NCI-H146 treated with DMSO at 0.1 percent for 48 hours (cell line): ENCODE measurements around the gene ELOVL5.
A peak's percentile ranks its signal among the peaks of the same experiment; 100 is the strongest.
"Not testable (repeated sequence)": the region's sequence is repeated elsewhere in the genome, so short reads cannot be mapped to it uniquely, and the experiment has no call there.

Source experiments
- DNase-seq: peaks from one replicate; lab custom pipeline; 2025; ENCODE audit not compliant: unreplicated experiment; lab: John Stamatoyannopoulos, UW

ELOVL5 gene

GRCh38 chr6:53348371-53349208 is at the start of gene ELOVL5:
Gene ELOVL5 (minus strand): TSS chr6:53348950. CDS start chr6:53295699, 53,251 bp downstream.
- peak; percentile 89 for DNase-seq

DNA sequence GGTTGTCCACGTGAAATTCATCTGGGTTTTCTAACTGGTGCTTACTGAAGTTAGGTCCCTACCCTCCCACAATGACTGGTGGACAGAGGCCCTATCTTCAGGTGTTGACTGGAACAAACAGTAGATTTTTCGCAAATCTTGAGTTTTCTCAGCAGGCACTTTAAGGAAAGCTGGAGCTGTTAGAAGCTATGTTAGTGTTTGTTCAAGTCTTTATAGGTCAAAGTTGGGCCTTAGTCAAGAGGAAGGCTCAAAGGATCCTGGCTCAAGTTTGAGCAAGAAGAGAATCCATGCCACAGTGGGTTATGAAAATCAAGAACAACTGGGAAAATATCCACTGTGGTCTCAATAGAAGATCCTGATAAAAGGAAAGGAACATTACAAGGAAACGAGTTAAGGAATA is 48.5 kb upstream of the ELOVL5 start:
- no peak for DNase-seq

DNA sequence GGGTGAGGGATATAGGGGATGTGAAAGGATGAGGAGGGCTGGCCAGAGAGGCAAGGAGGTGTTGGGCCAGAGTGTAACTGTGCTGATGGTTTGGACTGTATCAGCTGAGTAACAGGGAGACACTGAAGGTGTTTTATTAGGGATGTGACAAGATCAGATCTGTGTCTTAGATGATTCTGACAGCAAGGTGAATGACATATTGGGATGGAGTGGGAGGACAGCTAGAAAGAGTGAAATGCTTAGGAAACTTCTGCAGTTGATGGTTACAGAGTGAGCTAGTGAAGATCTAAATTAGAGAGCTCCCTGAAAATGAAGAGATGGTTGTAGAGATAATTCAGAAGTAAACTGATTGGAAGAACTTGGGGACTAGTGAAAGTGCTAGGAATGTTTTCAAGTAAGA is 47.2 kb upstream of the ELOVL5 start:
- no peak for DNase-seq

- no peak for DNase-seq
Measured at GRCh38 chr6:53394704-53395103, 46.0 kb upstream of the ELOVL5 start.

GRCh38 chr6:53391170-53391569 is 42.4 kb upstream of the ELOVL5 start:
- no peak for DNase-seq

GRCh38 chr6:53390010-53390409 is 41.3 kb upstream of the ELOVL5 start:
- DNase-seq = no peak

DNA sequence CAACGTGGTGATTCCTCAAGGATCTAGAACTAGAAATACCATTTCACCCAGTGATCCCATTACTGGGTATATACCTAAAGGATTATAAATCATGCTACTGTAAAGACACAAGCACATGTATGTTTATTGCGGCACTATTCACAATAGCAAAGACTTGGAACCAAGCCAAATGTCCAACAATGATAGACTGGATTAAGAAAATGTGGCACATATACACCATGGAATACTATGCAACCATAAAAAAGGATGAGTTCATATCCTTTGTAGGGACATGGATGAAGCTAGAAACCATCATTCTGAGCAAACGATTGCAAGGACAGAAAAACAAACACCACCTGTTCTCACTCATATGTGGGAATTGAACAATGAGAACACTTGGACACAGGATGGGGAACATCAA is 39.9 kb upstream of the ELOVL5 start:
- DNase-seq = not testable (repeated sequence)

- DNase-seq = no peak
Measured at GRCh38 chr6:53382421-53382820, 33.7 kb upstream of the ELOVL5 start.

DNA sequence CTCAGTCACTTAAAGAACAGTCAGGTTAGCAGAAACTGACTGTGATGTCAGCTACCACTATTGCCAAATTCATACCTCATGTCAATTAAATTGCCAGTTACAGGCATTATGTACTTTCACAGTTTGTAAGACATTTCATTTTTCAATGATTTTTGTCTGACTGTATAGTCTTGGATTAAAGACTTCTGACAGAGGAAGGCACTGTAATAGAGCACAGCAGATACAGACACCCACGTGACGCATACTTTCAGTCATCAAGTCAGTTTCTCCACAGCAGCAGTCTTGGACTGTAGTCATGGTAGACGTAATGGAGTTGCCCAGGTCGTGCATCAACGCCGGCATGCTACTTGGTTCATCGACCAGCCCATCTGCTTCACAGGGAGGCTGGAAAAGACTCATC is 29.5 kb upstream of the ELOVL5 start:
- no peak for DNase-seq

GRCh38 chr6:53377793-53378192 is 29.0 kb upstream of the ELOVL5 start:
- no peak for DNase-seq

- DNase-seq = no peak
Measured at GRCh38 chr6:53377289-53377688, 28.5 kb upstream of the ELOVL5 start.

GRCh38 chr6:53376661-53377226 is 28.0 kb upstream of the ELOVL5 start:
- no peak for DNase-seq

DNA sequence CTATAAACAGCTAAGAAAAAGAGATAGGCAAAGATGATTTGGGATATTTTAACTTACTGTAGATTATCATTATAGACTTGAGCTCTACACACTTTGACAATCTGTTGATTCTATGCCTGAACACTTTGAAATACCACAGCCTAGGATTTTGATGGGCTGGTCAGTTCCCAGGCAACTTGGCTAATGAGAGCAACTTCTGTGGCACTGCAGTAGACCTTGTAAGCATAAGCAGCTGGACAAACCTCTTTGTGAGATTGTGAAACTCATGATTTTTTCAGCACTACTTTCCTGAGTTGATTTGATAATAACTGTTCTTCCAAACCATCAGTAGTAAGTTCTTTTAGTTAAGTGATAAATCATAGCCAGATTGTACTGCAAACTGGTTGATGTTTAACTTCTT is 27.1 kb upstream of the ELOVL5 start:
- DNase-seq = no peak

GRCh38 chr6:53373638-53374037 is 24.9 kb upstream of the ELOVL5 start:
- DNase-seq = no peak

- peak; percentile 79 for DNase-seq
Measured at GRCh38 chr6:53369876-53370515, 21.2 kb upstream of the ELOVL5 start.

GRCh38 chr6:53369051-53369450 is 20.3 kb upstream of the ELOVL5 start:
- DNase-seq = no peak

- no peak for DNase-seq
Measured at GRCh38 chr6:53366128-53366641, 17.4 kb upstream of the ELOVL5 start.

GRCh38 chr6:53363341-53364079 is 14.8 kb upstream of the ELOVL5 start:
- DNase-seq = no peak

DNA sequence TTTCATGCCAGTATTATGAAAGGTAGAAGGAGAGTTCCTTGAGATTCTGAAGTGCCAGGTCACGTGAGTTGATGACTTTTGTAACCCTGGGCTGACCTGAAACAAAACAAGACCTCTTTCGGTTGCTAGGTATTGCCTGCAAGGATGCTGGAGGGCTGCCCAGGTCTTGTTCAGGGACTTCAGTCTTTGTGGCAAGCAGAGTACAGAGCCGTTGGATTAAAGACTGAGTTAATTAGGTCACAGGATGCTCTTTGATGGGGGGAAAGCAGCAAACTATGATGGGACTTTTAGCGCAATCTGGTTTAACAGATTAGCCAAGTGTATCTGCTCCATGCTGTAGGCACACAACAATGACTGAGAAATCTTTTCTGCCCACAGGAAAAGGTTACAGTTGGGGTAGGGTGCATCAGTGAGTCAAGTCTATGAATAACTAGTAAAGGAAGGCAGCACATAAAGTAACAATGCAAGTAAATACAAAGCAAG is 12.8 kb upstream of the ELOVL5 start:
- no peak for DNase-seq

DNA sequence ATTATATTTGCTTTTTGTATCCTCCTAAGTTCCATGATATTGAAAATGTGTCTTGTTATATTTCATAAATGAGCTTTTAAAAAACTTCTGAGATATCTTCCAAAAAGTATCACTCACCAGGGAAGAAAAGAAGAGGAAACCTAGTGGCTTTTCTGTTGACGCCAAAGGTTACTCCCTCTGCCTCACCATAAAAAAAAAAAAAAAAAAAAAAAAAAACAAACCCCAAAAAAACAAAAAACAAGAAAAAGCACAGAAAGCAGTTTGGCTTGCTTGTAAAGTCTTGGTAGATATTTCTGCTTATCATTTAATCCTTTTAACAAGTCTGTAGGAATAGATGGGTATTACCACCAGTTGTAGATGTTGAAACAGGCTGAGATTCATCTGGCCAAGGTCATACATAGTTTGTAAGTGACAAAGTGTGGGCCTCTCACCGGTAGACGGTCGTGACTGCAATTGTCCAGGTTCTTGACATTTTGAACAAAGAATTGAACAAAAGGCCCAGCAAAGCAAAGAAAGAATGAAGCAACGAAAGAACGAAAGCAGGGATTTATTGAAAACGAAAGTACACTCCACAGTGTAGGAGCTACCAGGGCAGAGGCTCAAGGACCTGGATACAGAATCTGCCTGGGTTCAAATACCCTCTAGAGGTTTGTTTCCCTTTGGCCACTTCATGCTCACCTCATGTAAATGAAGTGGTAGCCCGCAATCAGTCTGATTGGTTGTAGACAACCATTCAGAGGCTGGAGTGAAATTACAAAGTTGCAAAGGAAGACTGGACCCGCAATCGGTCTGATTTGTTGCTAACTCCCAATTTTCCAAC is 11.6 kb upstream of the ELOVL5 start:
- DNase-seq = no peak

- no peak for DNase-seq
Measured at GRCh38 chr6:53359843-53360092, 11.0 kb upstream of the ELOVL5 start.
